OCI-LY7 (cell line): Measurements from ENCODE around the gene CDC123.

Experiments used
- CTCF ChIP-seq: fragments of 200-600 bp; sonication (generic); conservative IDR thresholded peaks from 2 replicates; pipeline ENCODE4 v1.5.1; 2014; ENCODE audit warnings: mild to moderate bottlenecking, antibody characterized with exemption, low read length, moderate library complexity, mixed read lengths
- EZH2phosphoT487 ChIP-seq: fragments of 200-600 bp; sonication (generic); IDR thresholded peaks from 2 replicates; pipeline ENCODE4 v1.6.1; 2018; ENCODE audit warnings: low read depth, borderline replicate concordance, mild to moderate bottlenecking, mixed run types, antibody characterized with exemption, low read length, moderate library complexity, mixed read lengths

GRCh38 chr10:12262278-12262981 is 66.4 kb downstream of the CDC123 start:
- no peak for TF ChIP-seq CTCF
- TF ChIP-seq EZH2phosphoT487, result no peak
